Spleen (tissue), 7 donors: ENCODE results near the gene GLIS1.

ENCODE experiments used
- CTCF ChIP-seq, 11 experiments: fragments of 200-600 bp in 7 of 11; fragments of 450-650 bp in 4 of 11; sonication (generic) in 4 of 11; IDR thresholded peaks in 8 of 11; conservative IDR thresholded peaks in 3 of 11; 1 replicate in 7 of 11; 2 replicates in 4 of 11; pipeline versions ENCODE4 v1.4.0 to v1.8.0; 2016 to 2021; ENCODE audit warnings: antibody characterized with exemption in 11 of 11, inconsistent platforms in 4 of 11, mild to moderate bottlenecking in 1 of 11
- POLR2A ChIP-seq, 3 donors: fragments of 450-650 bp; IDR thresholded peaks; one replicate each; pipeline ENCODE4 v1.5.1; 2017; ENCODE audit warnings: antibody characterized with exemption in 3 of 3, mild to moderate bottlenecking in 1 of 3
- POLR2AphosphoS5 ChIP-seq, 3 donors: sonication (generic); formaldehyde crosslinking; IDR thresholded peaks; one replicate each; pipeline ENCODE4 v1.5.1; 2017; ENCODE audit warnings: antibody characterized with exemption in 3 of 3
- donor health status: DM: no; HTN: no; CAD: no; lungs with moderate emphysema.
- donor health status: DM: no; HTN: no; CAD: no.
- donor health status: DM: no; HTN: no; CAD: no.

GRCh38 chr1:53719469-53719868, 19.5 kb downstream of the GLIS1 start:
- TF ChIP-seq POLR2AphosphoS5 (IDR thresholded peaks at IDR 0.05) (no peak), CTCF (IDR thresholded peaks at IDR 0.05 in 8 of 11, conservative IDR thresholded peaks at IDR 0.05 in 3 of 11) (no peak), POLR2A (IDR thresholded peaks at IDR 0.05) (no peak)
